Panc1 (cell line): Measurements from ENCODE around the gene SIL1. TPM values are rescaled to one million over a fixed set of nuclear protein-coding genes. Genes with fewer than 3 reads are reported as not detected.

Experiments
- ATAC-seq: fragments of 200-7000 bp; cut with Tn5 transposase; 2 replicates; pipeline ENCODE4 v1.9.1; 2020; ENCODE audit warnings: mild to moderate bottlenecking, moderate library complexity
- BruUV-seq: library from RNA; stranded (reverse); fragments of 400-500 nt; replicated peaks from 2 replicates; lab custom pipeline; 2021; lab: Mats Ljungman, UMichigan
- CTCF ChIA-PET: fragments of 300-600 bp; sonication (Branson Sonifier 250); formaldehyde crosslinking; loops from one replicate; lab custom pipeline; 2022; ENCODE audit warnings: antibody characterized with exemption; lab: Charles Lee
- POLR2A ChIA-PET: fragments of 300-600 bp; sonication (Branson Sonifier 250); formaldehyde crosslinking; loops from one replicate; lab custom pipeline; 2022; ENCODE audit warnings: antibody characterized with exemption; lab: Charles Lee
- DNase-seq: peaks from one replicate; pipeline ENCODE4 v3.0.0-alpha.2; 2010; ENCODE audit warnings: low read depth, low spot score
- H3K27ac ChIP-seq: 2 replicates; pipeline ENCODE4 v1.5.1; 2011; ENCODE audit warnings: mild to moderate bottlenecking, low read length, inconsistent platforms
- H3K27me3 ChIP-seq: fragments of 200-500 bp; sonication (Bioruptor generic); 2 replicates; pipeline ENCODE4 v1.6.0; 2014; ENCODE audit warnings: low read length, inconsistent platforms; ENCODE audit not compliant: control insufficient read depth, insufficient read depth
- H3K36me3 ChIP-seq: fragments of 200-500 bp; sonication (Bioruptor generic); 2 replicates; pipeline ENCODE4 v1.5.1; 2014; ENCODE audit warnings: inconsistent platforms, mild to moderate bottlenecking, low read length, moderate library complexity; ENCODE audit not compliant: control insufficient read depth, insufficient read depth
- H3K4me1 ChIP-seq: 2 replicates; pipeline ENCODE4 v1.5.1; 2011; ENCODE audit warnings: inconsistent platforms, mild to moderate bottlenecking, low read length, moderate library complexity; ENCODE audit not compliant: control insufficient read depth, insufficient read depth
- H3K4me3 ChIP-seq, 2 experiments: 2 replicates each; pipeline ENCODE4 v1.5.1; 2011 to 2012; ENCODE audit warnings: low read depth in 2 of 2, low read length in 2 of 2, mild to moderate bottlenecking in 2 of 2, inconsistent platforms in 1 of 2, moderate library complexity in 1 of 2
- H3K9me3 ChIP-seq: fragments of 200-500 bp; sonication (Bioruptor generic); 2 replicates; pipeline ENCODE4 v1.5.1; 2014; ENCODE audit warnings: low read depth, mild to moderate bottlenecking, inconsistent platforms, low read length, moderate library complexity; ENCODE audit not compliant: control insufficient read depth, insufficient read depth
- POLR2AphosphoS5 ChIP-seq: IDR thresholded peaks from 2 replicates; pipeline ENCODE4 v1.6.1; 2012; ENCODE audit warnings: mild to moderate bottlenecking, low read depth, low read length, moderate library complexity
- SIN3A ChIP-seq: IDR thresholded peaks from 2 replicates; pipeline ENCODE4 v1.6.1; 2012; ENCODE audit warnings: low read depth, mild to moderate bottlenecking, low read length, moderate library complexity, borderline replicate concordance; ENCODE audit not compliant: insufficient read depth
- TCF7L2 ChIP-seq: IDR thresholded peaks from 2 replicates; pipeline ENCODE4 v1.6.1; 2011; ENCODE audit warnings: mild to moderate bottlenecking, low read depth, low read length, inconsistent platforms
- in situ Hi-C: cut with HindIII; loops from 2 replicates; pipeline ENCODE4 v1.10.0; 2016; ENCODE audit warnings: low sequenced_read_pairs, low pct_unique_long_range_greater_than_20kb
- intact Hi-C: fragments of 100-400 bp; cut with micrococcal nuclease; formaldehyde crosslinking; loops from one replicate; pipeline ENCODE4 v1.10.0; 2022; ENCODE audit not compliant: unreplicated experiment
- total RNA-seq: library from RNA; stranded (reverse); gene quantifications from one replicate; pipeline ENCODE4 v1.2.1, GENCODE V29; 2021; ENCODE audit not compliant: unreplicated experiment
- TF ChIP-seq, protein P1 (sequence below), 2 experiments: IDR thresholded peaks; 2 replicates each; pipeline ENCODE4 v1.6.1; 2011 to 2012; ENCODE audit warnings: low read depth in 2 of 2, control low read depth in 1 of 2, low read length in 1 of 2, mild to moderate bottlenecking in 1 of 2, moderate library complexity in 1 of 2; ENCODE audit not compliant: insufficient read depth in 1 of 2
- TF ChIP-seq, protein P2 (sequence below): fragments of 450-650 bp; IDR thresholded peaks from 2 replicates; pipeline ENCODE4 v1.5.1; 2017; ENCODE audit warnings: mild to moderate bottlenecking

SIL1 gene
- total RNA-seq, 1 experiment from 2014 or later = 35.4 TPM

DNA sequence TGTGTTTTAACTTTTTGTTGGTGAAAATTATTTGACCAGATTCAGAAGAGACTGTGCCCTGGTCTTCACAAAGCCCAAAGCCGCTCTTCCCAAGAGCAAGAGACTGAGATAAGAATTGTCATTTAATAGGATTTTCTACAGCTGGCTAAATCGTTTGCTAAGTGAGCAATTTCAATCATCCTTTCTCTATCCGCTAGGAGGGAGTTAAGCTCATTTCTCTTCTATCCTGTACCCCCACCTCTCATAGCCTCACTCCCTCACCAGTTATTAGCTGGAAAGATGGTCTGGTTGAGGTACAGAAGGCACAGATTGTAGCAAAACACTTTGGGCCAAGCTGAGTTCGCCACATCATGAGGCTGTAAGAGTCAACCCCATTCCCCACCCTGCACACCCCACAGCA is 43.0 kb upstream of the SIL1 start:
- Histone ChIP-seq H3K27ac (no peak overlapping the region), H3K27me3 (peaks cover 3% of the 10 kb centered on the region; the same call in 1 of the 2 replicates), H3K4me3 (no peak overlapping the region), H3K9me3 (no peaks in the 10 kb centered on the region; the same call in 1 of the 2 replicates), H3K36me3 (no peaks in the 10 kb centered on the region), H3K4me1 (no peaks in the 10 kb centered on the region)
- ATAC-seq (no peak), DNase-seq (no peak)
- no peak for TF ChIP-seq TCF7L2
- TF ChIP-seq POLR2AphosphoS5 = no peak
- TF ChIP-seq SIN3A = no peak
- TF ChIP-seq, protein P1, sequence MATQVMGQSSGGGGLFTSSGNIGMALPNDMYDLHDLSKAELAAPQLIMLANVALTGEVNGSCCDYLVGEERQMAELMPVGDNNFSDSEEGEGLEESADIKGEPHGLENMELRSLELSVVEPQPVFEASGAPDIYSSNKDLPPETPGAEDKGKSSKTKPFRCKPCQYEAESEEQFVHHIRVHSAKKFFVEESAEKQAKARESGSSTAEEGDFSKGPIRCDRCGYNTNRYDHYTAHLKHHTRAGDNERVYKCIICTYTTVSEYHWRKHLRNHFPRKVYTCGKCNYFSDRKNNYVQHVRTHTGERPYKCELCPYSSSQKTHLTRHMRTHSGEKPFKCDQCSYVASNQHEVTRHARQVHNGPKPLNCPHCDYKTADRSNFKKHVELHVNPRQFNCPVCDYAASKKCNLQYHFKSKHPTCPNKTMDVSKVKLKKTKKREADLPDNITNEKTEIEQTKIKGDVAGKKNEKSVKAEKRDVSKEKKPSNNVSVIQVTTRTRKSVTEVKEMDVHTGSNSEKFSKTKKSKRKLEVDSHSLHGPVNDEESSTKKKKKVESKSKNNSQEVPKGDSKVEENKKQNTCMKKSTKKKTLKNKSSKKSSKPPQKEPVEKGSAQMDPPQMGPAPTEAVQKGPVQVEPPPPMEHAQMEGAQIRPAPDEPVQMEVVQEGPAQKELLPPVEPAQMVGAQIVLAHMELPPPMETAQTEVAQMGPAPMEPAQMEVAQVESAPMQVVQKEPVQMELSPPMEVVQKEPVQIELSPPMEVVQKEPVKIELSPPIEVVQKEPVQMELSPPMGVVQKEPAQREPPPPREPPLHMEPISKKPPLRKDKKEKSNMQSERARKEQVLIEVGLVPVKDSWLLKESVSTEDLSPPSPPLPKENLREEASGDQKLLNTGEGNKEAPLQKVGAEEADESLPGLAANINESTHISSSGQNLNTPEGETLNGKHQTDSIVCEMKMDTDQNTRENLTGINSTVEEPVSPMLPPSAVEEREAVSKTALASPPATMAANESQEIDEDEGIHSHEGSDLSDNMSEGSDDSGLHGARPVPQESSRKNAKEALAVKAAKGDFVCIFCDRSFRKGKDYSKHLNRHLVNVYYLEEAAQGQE (IDR thresholded peaks at IDR 0.05; ENCODE audit: insufficient read depth in 1 of 2, low read depth in 2 of 2, low read length in 1 of 2) = no peak
- TF ChIP-seq, protein P2, sequence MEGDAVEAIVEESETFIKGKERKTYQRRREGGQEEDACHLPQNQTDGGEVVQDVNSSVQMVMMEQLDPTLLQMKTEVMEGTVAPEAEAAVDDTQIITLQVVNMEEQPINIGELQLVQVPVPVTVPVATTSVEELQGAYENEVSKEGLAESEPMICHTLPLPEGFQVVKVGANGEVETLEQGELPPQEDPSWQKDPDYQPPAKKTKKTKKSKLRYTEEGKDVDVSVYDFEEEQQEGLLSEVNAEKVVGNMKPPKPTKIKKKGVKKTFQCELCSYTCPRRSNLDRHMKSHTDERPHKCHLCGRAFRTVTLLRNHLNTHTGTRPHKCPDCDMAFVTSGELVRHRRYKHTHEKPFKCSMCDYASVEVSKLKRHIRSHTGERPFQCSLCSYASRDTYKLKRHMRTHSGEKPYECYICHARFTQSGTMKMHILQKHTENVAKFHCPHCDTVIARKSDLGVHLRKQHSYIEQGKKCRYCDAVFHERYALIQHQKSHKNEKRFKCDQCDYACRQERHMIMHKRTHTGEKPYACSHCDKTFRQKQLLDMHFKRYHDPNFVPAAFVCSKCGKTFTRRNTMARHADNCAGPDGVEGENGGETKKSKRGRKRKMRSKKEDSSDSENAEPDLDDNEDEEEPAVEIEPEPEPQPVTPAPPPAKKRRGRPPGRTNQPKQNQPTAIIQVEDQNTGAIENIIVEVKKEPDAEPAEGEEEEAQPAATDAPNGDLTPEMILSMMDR = no peak
- BruUV-seq = no TSS peak
- intact Hi-C loops (no loop called here), in situ Hi-C loops (no loop called here)
- POLR2A ChIA-PET = no interaction called here
- CTCF ChIA-PET = no interaction called here

DNA sequence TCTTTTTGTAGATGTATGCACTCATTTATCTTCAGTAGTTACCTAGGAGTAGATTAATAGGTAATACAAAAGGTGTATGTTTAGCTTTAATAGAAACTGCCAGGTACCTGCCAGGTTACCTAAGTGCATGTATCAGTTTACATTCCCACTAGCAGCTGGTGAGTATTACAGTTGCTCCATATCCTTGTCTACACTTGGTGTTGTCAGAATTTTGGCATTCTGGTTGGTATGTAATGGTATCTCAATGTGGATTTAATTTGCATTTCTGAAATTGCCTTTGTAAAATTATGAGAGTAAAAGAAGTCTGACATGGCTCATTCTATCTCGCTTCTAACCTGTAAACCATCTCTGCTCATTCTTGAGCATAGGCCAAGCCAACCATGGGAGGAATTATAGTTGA is 38.3 kb upstream of the SIL1 start:
- TF ChIP-seq, protein P1 (IDR thresholded peaks at IDR 0.05; ENCODE audit: insufficient read depth in 1 of 2, low read depth in 2 of 2, low read length in 1 of 2) = no peak
- TF ChIP-seq SIN3A = no peak
- no peak for TF ChIP-seq TCF7L2
- TF ChIP-seq POLR2AphosphoS5 = no peak
- TF ChIP-seq, protein P2 = no peak
- DNase-seq (no peak), ATAC-seq (no peak)
- H3K36me3 ChIP-seq = no peaks in the 10 kb centered on the region
- ChIA-PET POLR2A (no interaction called here), CTCF (no interaction called here)
- in situ Hi-C loops (no loop called here), intact Hi-C loops (no loop called here)
- no peak overlapping the region for H3K4me3 ChIP-seq
- no peaks in the 10 kb centered on the region for H3K9me3 ChIP-seq
- H3K27me3 ChIP-seq = peaks cover 2% of the 10 kb centered on the region; the same call in 1 of the 2 replicates
- BruUV-seq = no TSS peak
- H3K27ac ChIP-seq = no peak overlapping the region
- no peaks in the 10 kb centered on the region for H3K4me1 ChIP-seq
